Ascending aorta (tissue), 2 donors: ENCODE results near the gene TNNI3K. TPM values are rescaled to one million over a fixed set of nuclear protein-coding genes. Genes with fewer than 3 reads are reported as not detected.

Source experiments
- DNase-seq, 2 donors: peaks; one replicate each; pipeline ENCODE4 v3.0.0-alpha.2; 2019; ENCODE audit warnings: low spot score in 2 of 2
- H3K27ac ChIP-seq, 2 donors: fragments of 200-600 bp; sonication (generic); one replicate each; pipeline ENCODE4 v1.5.1; 2016 to 2017; ENCODE audit warnings: mild to moderate bottlenecking in 1 of 2
- H3K27me3 ChIP-seq: fragments of 200-600 bp; sonication (generic); one replicate; pipeline ENCODE4 v1.5.1; 2017
- H3K36me3 ChIP-seq, 2 donors: fragments of 200-600 bp; sonication (generic); one replicate each; pipeline ENCODE4 v1.5.1; 2016
- H3K4me1 ChIP-seq, 2 donors: fragments of 200-600 bp; sonication (generic); one replicate each; pipeline ENCODE4 v1.5.1; 2016 to 2017; ENCODE audit warnings: mild to moderate bottlenecking in 1 of 2
- H3K4me3 ChIP-seq, 2 donors: fragments of 200-600 bp; sonication (generic); one replicate each; pipeline ENCODE4 v1.5.1; 2016 to 2017; ENCODE audit warnings: mild to moderate bottlenecking in 1 of 2
- H3K9me3 ChIP-seq, 2 donors: fragments of 200-600 bp; sonication (generic); one replicate each; pipeline ENCODE4 v1.5.1; 2016
- intact Hi-C: fragments of 100-400 bp; cut with DNase I; formaldehyde crosslinking; loops from one replicate; pipeline ENCODE4 v1.15.1; 2023
- total RNA-seq: library from RNA; depleted of rRNA; stranded (reverse); fragments of >200 nt; gene quantifications from one replicate; pipeline ENCODE4 v1.1.0, GENCODE V29; 2016
- TF ChIP-seq, protein P1 (sequence below), 3 experiments: fragments of 200-600 bp in 2 of 3; fragments of 450-650 bp in 1 of 3; sonication (generic) in 2 of 3; IDR thresholded peaks; one replicate each; pipeline ENCODE4 v1.5.1; 2016 to 2019; ENCODE audit warnings: antibody characterized with exemption in 3 of 3, mild to moderate bottlenecking in 1 of 3, moderate library complexity in 1 of 3

Gene TNNI3K
- total RNA-seq, 1 donor from 2014 or later: 3.9 TPM

DNA sequence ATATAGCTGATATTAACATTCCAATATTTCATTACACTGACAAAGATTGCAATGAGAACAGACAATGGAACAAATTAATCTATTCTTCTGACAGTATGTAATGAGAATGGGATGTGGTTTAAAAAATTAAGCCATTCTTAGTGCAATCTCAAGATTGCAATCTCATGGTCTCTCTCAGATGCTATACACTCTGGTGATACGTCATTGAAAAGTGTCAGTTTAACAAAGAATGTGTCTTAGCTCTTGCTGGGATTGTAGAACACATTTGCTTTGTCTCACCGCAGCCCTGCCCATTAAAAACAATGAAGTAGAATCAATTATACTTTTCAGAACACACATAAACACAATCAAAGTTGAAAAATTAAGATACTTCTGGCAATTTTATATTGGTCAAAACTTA lies 222.1 kb downstream of the TNNI3K start:
- Histone ChIP-seq H3K36me3 (no peaks in the 10 kb centered on the region), H3K9me3 (no peaks in the 10 kb centered on the region), H3K4me1 (no peaks in the 10 kb centered on the region), H3K27me3 (no peaks in the 10 kb centered on the region), H3K27ac (no peak overlapping the region), H3K4me3 (no peak overlapping the region)
- intact Hi-C loops: no loop called here
- TF ChIP-seq, protein P1, sequence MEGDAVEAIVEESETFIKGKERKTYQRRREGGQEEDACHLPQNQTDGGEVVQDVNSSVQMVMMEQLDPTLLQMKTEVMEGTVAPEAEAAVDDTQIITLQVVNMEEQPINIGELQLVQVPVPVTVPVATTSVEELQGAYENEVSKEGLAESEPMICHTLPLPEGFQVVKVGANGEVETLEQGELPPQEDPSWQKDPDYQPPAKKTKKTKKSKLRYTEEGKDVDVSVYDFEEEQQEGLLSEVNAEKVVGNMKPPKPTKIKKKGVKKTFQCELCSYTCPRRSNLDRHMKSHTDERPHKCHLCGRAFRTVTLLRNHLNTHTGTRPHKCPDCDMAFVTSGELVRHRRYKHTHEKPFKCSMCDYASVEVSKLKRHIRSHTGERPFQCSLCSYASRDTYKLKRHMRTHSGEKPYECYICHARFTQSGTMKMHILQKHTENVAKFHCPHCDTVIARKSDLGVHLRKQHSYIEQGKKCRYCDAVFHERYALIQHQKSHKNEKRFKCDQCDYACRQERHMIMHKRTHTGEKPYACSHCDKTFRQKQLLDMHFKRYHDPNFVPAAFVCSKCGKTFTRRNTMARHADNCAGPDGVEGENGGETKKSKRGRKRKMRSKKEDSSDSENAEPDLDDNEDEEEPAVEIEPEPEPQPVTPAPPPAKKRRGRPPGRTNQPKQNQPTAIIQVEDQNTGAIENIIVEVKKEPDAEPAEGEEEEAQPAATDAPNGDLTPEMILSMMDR (IDR thresholded peaks at IDR 0.05): no peak
- no peak for DNase-seq

GRCh38 chr1:74463333-74463988 lies 228.3 kb downstream of the TNNI3K start:
- no peaks in the 10 kb centered on the region for H3K4me1 ChIP-seq
- H3K27ac ChIP-seq: no peak overlapping the region
- H3K36me3 ChIP-seq: no peaks in the 10 kb centered on the region
- no peaks in the 10 kb centered on the region for H3K27me3 ChIP-seq
- DNase-seq: no peak
- H3K4me3 ChIP-seq: no peak overlapping the region
- TF ChIP-seq, protein P1 (IDR thresholded peaks at IDR 0.05): no peak
- H3K9me3 ChIP-seq: no peaks in the 10 kb centered on the region
- intact Hi-C loops: no loop called here

- no peak overlapping the region for H3K27ac ChIP-seq
Measured at GRCh38 chr1:74464037-74464436, 228.8 kb downstream of the TNNI3K start.

DNA sequence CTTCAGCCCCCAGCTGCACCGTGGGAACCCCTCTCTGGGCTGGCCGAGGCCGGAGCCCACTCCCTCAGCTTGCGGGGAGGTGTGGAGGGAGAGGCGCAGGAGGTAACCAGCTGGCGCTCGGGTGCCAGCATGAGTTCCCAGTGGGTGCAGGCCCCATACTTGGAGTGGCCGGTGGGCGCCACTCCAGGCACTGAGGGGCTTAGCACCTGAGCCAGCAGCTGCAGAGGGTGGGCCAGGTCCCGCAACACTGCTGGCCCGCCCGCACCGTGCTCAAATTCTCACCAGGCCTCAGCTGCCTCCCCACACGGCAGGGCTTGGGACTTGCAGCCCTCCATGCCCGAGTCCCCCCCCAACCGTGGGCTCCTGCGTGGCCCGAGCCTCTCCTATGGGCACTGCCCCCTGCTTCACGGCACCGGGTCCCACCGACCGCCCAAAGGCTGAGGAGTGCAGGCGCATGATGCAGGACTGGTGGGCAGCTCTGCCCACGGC lies 230.1 kb downstream of the TNNI3K start:
- TF ChIP-seq, protein P1 (IDR thresholded peaks at IDR 0.05): no peak
- intact Hi-C loops: no loop called here
- Histone ChIP-seq H3K27me3 (no peaks in the 10 kb centered on the region), H3K9me3 (no peaks in the 10 kb centered on the region), H3K36me3 (no peaks in the 10 kb centered on the region), H3K4me3 (no peak overlapping the region), H3K4me1 (no peaks in the 10 kb centered on the region), H3K27ac (no peak overlapping the region)
- DNase-seq: no peak

More at GRCh38 chr1:74464037-74464436, 228.8 kb downstream of the TNNI3K start:
- intact Hi-C loops: no loop called here
- DNase-seq: no peak
- H3K4me1 ChIP-seq: no peaks in the 10 kb centered on the region
- H3K27me3 ChIP-seq: no peaks in the 10 kb centered on the region
- no peaks in the 10 kb centered on the region for H3K36me3 ChIP-seq
- H3K9me3 ChIP-seq: no peaks in the 10 kb centered on the region
- TF ChIP-seq, protein P1 (IDR thresholded peaks at IDR 0.05): no peak
- no peak overlapping the region for H3K4me3 ChIP-seq

DNA sequence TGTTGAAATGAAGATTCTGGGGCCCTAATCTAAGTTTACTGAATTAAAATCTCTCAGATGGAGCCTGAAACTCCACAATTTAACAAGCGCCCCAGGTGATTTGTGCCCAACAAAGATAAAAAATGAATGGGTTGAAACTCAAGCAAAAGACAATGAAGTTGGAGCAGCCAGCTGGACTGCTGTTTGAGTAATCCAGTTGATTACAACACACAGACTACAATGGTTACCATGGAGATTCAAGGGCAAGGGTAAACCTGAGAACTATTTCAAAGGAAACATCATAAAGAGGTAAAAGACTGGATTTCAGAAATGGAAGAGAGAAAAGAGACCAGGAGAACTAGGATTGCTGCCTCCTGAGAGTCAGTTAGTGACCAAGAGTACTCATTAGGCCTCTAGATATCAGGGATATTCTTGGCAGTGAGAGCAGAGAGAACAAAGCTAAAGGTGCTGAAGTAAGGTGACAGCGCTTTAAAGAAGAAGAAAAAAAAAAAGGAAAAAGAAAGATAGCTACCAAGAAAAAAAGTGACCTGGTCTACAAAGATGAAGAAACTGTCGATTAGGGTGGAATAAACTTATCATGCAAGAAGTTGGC lies 232.7 kb downstream of the TNNI3K start:
- TF ChIP-seq, protein P1 (IDR thresholded peaks at IDR 0.05): no peak
- intact Hi-C loops: no loop called here
- no peaks in the 10 kb centered on the region for H3K36me3 ChIP-seq
- H3K27me3 ChIP-seq: no peaks in the 10 kb centered on the region
- no peak overlapping the region for H3K4me3 ChIP-seq
- no peak for DNase-seq
- no peak overlapping the region for H3K27ac ChIP-seq
- H3K4me1 ChIP-seq: peaks cover 0 to 4% of the 10 kb centered on the region in 2 donors
- H3K9me3 ChIP-seq: no peaks in the 10 kb centered on the region
